IPS-NIHi7 (cell line): Measurements from ENCODE around the gene SLC45A1.

Experiments used
- DNase-seq: peaks from one replicate; pipeline ENCODE4 v3.0.0; 2012; ENCODE audit warnings: mixed read lengths; ENCODE audit errors: extremely low spot score

The SLC45A1 gene

GRCh38 chr1:8311068-8311718, 6.7 kb upstream of the SLC45A1 start:
- DNase-seq, result no peak

- DNase-seq, result no peak
These were observed 5.4 kb upstream of the SLC45A1 start for GRCh38 chr1:8312235-8313218.

DNA sequence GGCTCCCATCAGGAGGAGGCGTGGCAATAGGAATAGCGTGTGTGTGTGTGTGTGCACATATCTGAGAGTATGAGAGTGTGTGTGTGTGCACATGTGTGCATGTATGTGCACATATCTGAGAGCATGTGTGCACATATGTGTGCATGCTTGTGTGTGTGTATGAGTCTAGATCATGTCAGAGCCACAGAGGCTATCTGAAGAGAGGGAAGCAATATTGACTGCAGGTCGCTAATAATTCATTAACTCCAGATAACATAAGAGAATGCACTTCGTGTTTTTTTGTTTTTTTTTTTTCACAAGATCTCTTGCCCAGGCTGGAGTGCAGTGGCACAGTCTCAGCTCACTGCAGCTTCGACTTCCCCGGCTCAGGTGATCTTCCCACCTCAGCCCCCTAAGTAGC, 4.7 kb upstream of the SLC45A1 start:
- no peak for DNase-seq

GRCh38 chr1:8314346-8315280, 3.3 kb upstream of the SLC45A1 start:
- DNase-seq, result peak; percentile 90

DNA sequence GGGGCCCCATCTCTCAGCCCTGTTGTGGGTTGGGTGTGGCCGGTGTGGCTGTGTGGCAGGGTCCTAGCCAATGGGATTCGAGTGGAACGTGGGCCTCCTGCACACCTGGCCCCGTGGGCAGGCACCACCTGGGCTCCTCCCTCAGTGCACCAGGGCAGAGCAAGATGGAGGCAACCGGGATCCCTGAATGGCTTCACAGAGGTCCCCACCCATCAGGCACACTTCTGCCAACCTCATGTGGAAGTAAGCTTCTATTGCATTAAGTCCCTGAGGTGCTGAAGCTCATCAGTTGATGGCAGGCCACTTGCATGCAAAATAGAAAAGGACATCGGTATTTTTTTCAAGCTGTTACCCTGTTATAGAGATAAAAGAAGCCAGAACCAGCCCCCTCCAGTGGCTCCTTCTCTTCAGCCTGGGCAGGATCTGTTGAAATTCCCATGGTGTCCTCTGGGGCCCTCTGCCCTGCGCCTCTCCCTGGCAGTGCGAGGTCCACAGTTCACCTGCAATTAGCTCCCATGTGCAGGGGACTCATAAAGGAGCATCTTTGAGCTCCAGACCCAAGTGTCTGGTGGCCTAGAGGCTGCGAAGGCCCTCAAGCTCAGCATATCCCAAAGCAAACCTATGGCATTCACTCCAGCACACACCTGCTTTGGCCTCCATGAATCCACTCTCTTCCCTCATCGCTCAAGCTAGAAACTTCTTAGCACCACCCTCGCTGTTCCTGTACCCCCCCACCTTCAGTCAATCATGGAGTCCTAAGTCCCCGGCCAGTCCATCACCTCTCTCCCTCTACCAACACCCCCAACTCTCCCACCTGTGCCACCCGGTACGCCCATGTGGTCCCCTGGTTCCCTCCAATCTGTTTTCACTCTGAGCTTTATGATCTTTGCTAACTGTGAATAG, 2.1 kb upstream of the SLC45A1 start:
- peak; percentile 64 for DNase-seq

DNA sequence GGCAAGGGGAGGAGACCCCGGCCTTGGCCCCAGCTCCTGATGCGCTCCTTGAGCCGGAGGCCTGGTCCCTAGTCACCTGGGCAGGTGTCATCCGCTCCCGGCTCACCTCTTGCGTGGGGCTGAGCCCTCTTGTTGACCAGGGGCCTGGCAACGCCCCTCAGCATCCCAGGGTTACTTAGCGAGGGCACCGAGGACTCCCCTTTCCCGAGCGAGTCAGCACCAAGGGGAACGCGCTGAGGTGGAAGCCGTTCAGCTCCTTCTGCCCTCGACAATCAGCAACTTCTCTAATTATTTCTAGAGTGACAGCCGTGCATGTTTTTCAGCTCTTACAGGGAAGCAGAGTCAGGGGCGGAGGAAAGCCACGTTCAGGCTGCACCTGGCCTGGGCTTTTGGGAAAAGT, 522 bp downstream of the SLC45A1 start:
- DNase-seq, result no peak

- no peak for DNase-seq
These were observed 3.7 kb downstream of the SLC45A1 start for GRCh38 chr1:8321612-8322011.

- DNase-seq, result no peak
These were observed 5.8 kb downstream of the SLC45A1 start for GRCh38 chr1:8323706-8324105.

DNA sequence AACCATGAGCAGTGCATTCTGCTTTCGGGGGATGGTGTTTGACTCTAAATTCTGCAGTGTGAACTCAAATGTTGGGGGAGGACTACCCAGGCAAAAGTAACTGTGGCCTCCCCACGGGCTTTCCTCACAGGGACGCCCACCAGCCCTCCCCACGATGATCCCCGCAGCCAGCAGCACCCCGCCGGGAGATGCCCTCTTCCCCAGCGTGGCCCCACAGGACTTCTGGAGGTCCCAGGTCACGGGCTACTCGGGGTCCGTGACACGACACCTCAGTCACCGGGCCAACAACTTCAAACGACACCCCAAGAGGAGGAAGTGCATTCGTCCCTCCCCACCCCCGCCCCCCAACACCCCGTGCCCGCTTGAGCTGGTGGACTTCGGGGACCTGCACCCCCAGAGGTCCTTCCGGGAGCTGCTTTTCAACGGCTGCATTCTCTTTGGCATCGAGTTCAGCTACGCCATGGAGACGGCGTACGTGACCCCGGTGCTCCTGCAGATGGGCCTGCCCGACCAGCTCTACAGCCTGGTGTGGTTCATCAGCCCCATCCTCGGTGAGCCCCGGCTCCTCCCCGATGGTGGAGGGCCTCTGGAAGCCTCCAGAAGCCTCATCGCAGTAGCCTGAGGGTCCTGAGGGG, 6.4 kb downstream of the SLC45A1 start:
- DNase-seq, result no peak

- no peak for DNase-seq
These were observed 7.9 kb downstream of the SLC45A1 start for GRCh38 chr1:8325771-8326170.

DNA sequence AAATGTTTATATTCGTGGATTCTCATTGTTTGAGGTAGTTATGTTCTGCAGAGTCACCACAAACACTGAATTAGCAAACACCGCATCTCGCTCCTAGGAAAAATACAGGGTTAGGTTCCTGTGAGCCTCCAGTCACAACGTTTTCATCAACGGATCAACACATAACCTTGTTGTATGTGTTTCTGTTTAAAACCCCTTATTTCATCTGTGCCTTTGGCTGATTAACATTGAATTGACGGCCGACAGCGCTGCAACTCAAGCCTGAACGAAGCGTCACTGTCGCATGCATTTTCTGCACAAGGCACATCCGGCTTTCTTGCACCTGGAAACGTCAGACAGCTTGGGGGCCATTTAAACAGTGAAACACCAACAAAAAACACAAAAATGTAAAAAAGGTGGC, 8.4 kb downstream of the SLC45A1 start:
- DNase-seq, result no peak

DNA sequence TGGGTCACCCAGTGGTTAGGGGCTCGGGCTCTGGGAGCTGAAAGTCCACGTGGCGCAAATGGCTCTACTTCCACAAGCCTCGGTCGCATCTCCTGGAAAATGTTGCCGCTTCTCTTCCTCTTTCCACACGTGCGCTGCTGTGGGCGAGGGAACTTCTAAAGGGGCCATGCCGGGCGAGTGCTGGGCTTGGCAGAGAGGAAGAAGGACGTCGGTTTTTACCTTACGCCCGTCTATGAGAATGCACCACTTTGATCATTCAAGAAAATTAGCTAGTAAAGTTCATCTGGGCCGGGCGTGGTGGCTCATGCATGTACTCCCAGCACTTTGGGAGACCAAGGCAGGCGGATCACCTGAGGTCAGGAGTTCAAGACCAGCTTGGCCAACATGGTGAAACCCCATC, 10.4 kb downstream of the SLC45A1 start:
- DNase-seq, result no peak

GRCh38 chr1:8329439-8329838, 11.5 kb downstream of the SLC45A1 start:
- peak; percentile 8 for DNase-seq

GRCh38 chr1:8329858-8330257, 11.9 kb downstream of the SLC45A1 start:
- peak; percentile 5 for DNase-seq

DNA sequence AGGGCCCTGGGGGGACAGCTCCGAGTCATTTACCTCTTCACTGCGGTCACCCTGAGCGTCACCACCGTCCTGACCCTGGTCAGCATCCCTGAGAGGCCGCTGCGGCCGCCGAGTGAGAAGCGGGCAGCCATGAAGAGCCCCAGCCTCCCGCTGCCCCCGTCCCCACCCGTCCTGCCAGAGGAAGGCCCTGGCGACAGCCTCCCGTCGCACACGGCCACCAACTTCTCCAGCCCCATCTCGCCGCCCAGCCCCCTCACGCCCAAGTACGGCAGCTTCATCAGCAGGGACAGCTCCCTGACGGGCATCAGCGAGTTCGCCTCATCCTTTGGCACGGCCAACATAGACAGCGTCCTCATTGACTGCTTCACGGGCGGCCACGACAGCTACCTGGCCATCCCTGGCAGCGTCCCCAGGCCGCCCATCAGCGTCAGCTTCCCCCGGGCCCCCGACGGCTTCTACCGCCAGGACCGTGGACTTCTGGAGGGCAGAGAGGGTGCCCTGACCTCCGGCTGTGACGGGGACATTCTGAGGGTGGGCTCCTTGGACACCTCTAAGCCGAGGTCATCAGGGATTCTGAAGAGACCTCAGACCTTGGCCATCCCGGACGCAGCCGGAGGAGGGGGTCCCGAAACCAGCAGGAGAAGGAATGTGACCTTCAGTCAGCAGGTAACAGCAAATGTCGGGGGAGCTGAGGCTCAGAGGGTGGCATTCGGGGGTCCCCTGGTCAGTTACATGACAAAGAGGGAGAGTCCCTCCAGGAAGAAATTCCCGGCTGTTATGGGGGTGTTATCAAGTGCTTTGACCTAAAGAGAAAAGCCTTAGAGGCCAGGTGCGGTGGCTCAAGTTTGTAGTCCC, 12.6 kb downstream of the SLC45A1 start:
- DNase-seq, result peak; percentile 10

- DNase-seq, result no peak
These were observed 14.9 kb downstream of the SLC45A1 start for GRCh38 chr1:8332806-8333205.

DNA sequence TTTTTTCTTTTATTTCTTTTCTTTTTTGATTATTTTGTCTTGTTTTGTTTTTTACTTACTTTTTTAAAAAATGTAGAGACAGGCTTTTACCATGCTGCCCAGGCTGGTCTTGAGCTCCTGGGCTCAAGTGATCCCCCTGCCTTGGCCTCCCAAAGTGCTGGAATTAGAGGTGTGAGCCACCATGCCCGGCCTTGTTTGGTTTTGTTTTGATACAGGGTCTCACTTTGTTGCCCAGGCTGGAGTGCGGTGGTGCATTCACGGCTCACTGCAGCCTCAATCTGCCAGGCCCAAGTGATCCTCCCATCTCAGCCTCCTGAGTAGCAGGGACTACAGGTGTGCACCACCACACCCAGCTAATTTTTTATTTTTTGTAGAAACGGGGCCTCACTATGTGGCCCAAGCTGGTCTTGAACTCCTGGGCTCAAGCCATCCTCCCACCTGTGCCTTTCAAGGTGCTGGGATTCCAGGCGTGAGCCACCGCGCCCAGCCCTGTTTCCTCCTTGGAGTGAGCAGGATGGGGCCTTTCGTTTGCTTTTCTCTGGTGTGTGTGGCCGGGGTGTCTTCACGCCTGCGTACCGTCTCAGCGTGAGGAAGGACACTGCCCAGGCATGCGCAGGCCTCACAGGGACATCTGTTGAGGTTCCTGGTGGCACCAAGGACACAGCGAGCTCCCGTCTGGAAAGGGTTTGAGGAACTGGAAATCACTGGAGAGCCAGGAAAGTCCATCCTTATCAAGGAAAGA, 15.5 kb downstream of the SLC45A1 start:
- DNase-seq, result no peak

- DNase-seq, result no peak
These were observed 16.4 kb downstream of the SLC45A1 start for GRCh38 chr1:8334106-8334851.
